T-helper 9 cell (primary cell): ENCODE measurements around the gene APOL3.
"Not testable (repeated sequence)": the region's sequence is repeated elsewhere in the genome, so short reads cannot be mapped to it uniquely, and the experiment has no call there.

Experiments used
- DNase-seq: peaks from one replicate; pipeline ENCODE4 v3.0.0-alpha.2; 2020

Gene APOL3

GRCh38 chr22:36156515-36157419 lies 3.8 kb downstream of the APOL3 start:
- peak; percentile 79 for DNase-seq

- no peak for DNase-seq
These were observed 4.4 kb downstream of the APOL3 start for GRCh38 chr22:36156119-36156514.

- no peak for DNase-seq
These were observed 4.9 kb downstream of the APOL3 start for GRCh38 chr22:36155702-36156101.

GRCh38 chr22:36154423-36154945 lies 6.1 kb downstream of the APOL3 start:
- no peak for DNase-seq

- DNase-seq: no peak
These were observed 6.8 kb downstream of the APOL3 start for GRCh38 chr22:36153501-36154422.

GRCh38 chr22:36152821-36153220 lies 7.7 kb downstream of the APOL3 start:
- not testable (repeated sequence) for DNase-seq

- DNase-seq: no peak
These were observed 8.5 kb downstream of the APOL3 start for GRCh38 chr22:36152088-36152487.

GRCh38 chr22:36151006-36151595 lies 9.5 kb downstream of the APOL3 start:
- no peak for DNase-seq

GRCh38 chr22:36149441-36149840 lies 11.1 kb downstream of the APOL3 start:
- no peak for DNase-seq

- no peak for DNase-seq
These were observed 12.1 kb downstream of the APOL3 start for GRCh38 chr22:36148411-36148810.

GRCh38 chr22:36147196-36147791 lies 13.3 kb downstream of the APOL3 start:
- DNase-seq: no peak

- no peak for DNase-seq
These were observed 14.7 kb downstream of the APOL3 start for GRCh38 chr22:36145881-36146280.

GRCh38 chr22:36144886-36145541 lies 15.5 kb downstream of the APOL3 start:
- no peak for DNase-seq

GRCh38 chr22:36143956-36144355 lies 16.6 kb downstream of the APOL3 start:
- DNase-seq: no peak

GRCh38 chr22:36143066-36143815 lies 17.3 kb downstream of the APOL3 start:
- no peak for DNase-seq

GRCh38 chr22:36141481-36141880 lies 19.1 kb downstream of the APOL3 start:
- DNase-seq: no peak

GRCh38 chr22:36138709-36139108 lies 21.8 kb downstream of the APOL3 start:
- DNase-seq: not testable (repeated sequence)

- DNase-seq: no peak
These were observed 23.6 kb downstream of the APOL3 start for GRCh38 chr22:36136988-36137387.

- no peak for DNase-seq
These were observed 24.1 kb downstream of the APOL3 start for GRCh38 chr22:36136475-36136874.

- no peak for DNase-seq
These were observed 25.1 kb downstream of the APOL3 start for GRCh38 chr22:36135306-36135980.

GRCh38 chr22:36134182-36134581 lies 26.4 kb downstream of the APOL3 start:
- no peak for DNase-seq
